GM18507 (cell line): ENCODE measurements around the gene KCTD16.

Experiments
- DNase-seq: peaks from one replicate; pipeline ENCODE4 v3.0.0; 2011; ENCODE audit warnings: low read depth; ENCODE audit not compliant: insufficient read length; ENCODE audit errors: extremely low spot score
- FAIRE-seq: peaks from 2 replicates; lab custom pipeline; 2011; peaks lifted over from hg19 to GRCh38; lab: Jason Lieb, UNC

Gene KCTD16

GRCh38 chr5:144469106-144469505 lies 298.4 kb downstream of the KCTD16 start:
- DNase-seq = no peak

GRCh38 chr5:144472221-144472620 lies 301.5 kb downstream of the KCTD16 start:
- FAIRE-seq (no peak), DNase-seq (no peak)

More at GRCh38 chr5:144469106-144469505, 298.4 kb downstream of the KCTD16 start:
- FAIRE-seq = no peak

- FAIRE-seq = no peak
- no peak for DNase-seq
Measured at GRCh38 chr5:144473650-144474049, 303.0 kb downstream of the KCTD16 start.

- FAIRE-seq = no peak
- no peak for DNase-seq
Measured at GRCh38 chr5:144478565-144478964, 307.9 kb downstream of the KCTD16 start.

- no peak for DNase-seq
- FAIRE-seq = no peak
Measured at GRCh38 chr5:144481861-144482260, 311.2 kb downstream of the KCTD16 start.

- FAIRE-seq (no peak), DNase-seq (no peak)
Measured at GRCh38 chr5:144484124-144484897, 313.6 kb downstream of the KCTD16 start.

- FAIRE-seq (no peak), DNase-seq (no peak)
Measured at GRCh38 chr5:144485540-144485939, 314.9 kb downstream of the KCTD16 start.

- no peak for FAIRE-seq
Measured at GRCh38 chr5:144487207-144487606, 316.5 kb downstream of the KCTD16 start.

GRCh38 chr5:144487761-144488160 lies 317.1 kb downstream of the KCTD16 start:
- FAIRE-seq = no peak
- DNase-seq = no peak

More at GRCh38 chr5:144487207-144487606, 316.5 kb downstream of the KCTD16 start:
- DNase-seq = no peak

GRCh38 chr5:144503123-144503522 lies 332.4 kb downstream of the KCTD16 start:
- FAIRE-seq = no peak
- no peak for DNase-seq

- DNase-seq = no peak
- FAIRE-seq = no peak
Measured at GRCh38 chr5:144504929-144505577, 334.4 kb downstream of the KCTD16 start.

GRCh38 chr5:144510845-144511579 lies 340.3 kb downstream of the KCTD16 start:
- FAIRE-seq (no peak), DNase-seq (no peak)

- FAIRE-seq (no peak), DNase-seq (no peak)
Measured at GRCh38 chr5:144511580-144512072, 341.0 kb downstream of the KCTD16 start.

- DNase-seq = no peak
- no peak for FAIRE-seq
Measured at GRCh38 chr5:144522698-144523097, 352.0 kb downstream of the KCTD16 start.

GRCh38 chr5:144525000-144525399 lies 354.3 kb downstream of the KCTD16 start:
- DNase-seq (no peak), FAIRE-seq (no peak)

- FAIRE-seq (no peak), DNase-seq (no peak)
Measured at GRCh38 chr5:144531188-144531587, 360.5 kb downstream of the KCTD16 start.
